ENCODE data around the gene TMEM161A.
A peak's percentile ranks its signal among the peaks of the same experiment; 100 is the strongest.
"Not testable (repeated sequence)": the region's sequence is repeated elsewhere in the genome, so short reads cannot be mapped to it uniquely, and the experiment has no call there.

The TMEM161A gene

DNA sequence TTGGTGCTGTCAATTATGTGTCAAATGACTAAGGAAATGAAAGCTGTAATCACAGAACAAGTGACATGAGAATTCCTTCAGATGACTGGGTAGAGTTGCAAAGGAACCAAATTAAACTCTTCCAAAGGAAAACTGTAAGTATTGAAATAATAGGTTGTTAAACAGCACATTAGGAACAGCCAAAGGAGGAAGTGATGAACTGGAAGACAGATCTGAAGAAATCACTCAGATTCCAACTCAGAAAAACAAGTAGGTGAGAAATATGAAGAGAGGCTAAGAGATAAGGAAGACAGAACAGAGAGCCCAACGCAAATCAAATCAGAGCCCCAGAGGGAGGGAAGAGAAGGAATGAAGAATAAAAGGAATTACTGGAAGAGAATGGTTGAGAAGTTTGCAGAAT is 15.4 kb downstream of the TMEM161A start:
- no peak for DNase-seq (ENCODE audit: low read depth in 2 of 2)

DNA sequence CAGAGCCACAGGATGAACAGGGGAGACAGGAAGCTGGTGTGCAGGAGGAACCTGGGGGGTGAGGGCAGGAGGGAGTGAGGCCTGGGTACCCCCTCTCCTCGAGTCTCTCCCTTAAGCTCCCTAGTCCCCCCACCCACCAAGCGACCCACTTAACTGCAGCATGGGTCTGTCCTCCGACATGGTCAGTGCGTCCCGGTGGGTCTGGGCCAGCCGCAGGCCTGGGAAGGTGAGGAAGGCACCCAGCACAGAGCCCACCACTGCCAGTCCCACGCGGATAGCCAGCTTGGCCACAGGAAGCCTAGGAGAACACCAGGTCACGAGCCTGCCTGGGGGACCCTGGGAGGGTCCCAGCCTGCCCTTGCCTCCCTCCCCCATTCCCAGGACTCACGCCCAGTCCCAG is 16.9 kb downstream of the TMEM161A start:
- DNase-seq (ENCODE audit: low read depth in 2 of 2) = no peak

DNA sequence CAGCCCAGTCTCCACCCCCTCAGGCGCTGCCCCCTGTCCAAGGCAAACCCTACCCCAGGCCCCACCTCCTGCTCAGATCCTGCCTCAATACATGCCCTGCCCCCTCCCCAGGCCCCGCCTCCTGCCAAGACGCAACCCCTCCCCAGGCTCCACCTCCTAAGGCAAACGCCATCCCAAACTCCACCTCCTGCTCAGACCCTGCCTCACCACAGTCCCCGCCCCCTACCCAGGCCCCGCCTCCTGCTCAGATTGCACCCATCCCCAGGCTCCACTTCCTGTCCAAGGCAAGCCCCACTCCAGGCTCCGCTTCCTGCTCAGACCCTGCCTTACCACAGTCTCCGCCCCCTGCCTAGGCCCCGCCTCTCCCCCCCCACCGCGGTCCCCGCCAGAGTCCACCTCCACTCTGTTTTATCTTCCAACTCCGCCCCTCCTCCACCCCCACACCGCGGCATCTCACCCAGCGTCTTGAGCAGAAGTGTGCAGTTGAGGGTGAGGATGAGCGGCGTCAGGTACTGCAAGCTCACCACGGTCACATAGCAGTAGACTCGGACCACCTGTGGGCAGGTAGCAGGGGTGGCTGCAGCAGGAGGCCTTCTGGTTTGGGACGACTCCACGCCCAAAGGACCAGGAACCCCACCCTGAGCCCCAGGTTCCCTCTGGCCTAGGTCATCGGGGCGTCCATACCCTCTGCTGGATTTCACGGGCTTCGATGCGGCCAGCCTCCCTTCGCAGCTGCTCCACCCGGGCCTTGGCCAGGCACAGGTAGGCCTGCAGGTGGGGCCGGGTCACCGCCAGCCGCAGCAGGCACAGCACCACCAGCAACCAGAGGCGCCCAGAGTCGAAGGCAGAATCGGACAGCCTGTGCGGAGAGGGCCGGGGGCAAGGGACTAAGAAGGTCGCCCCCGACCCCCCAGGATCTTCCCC is 17.7 kb downstream of the TMEM161A start:
- no peak for DNase-seq (ENCODE audit: low read depth in 2 of 2)

DNA sequence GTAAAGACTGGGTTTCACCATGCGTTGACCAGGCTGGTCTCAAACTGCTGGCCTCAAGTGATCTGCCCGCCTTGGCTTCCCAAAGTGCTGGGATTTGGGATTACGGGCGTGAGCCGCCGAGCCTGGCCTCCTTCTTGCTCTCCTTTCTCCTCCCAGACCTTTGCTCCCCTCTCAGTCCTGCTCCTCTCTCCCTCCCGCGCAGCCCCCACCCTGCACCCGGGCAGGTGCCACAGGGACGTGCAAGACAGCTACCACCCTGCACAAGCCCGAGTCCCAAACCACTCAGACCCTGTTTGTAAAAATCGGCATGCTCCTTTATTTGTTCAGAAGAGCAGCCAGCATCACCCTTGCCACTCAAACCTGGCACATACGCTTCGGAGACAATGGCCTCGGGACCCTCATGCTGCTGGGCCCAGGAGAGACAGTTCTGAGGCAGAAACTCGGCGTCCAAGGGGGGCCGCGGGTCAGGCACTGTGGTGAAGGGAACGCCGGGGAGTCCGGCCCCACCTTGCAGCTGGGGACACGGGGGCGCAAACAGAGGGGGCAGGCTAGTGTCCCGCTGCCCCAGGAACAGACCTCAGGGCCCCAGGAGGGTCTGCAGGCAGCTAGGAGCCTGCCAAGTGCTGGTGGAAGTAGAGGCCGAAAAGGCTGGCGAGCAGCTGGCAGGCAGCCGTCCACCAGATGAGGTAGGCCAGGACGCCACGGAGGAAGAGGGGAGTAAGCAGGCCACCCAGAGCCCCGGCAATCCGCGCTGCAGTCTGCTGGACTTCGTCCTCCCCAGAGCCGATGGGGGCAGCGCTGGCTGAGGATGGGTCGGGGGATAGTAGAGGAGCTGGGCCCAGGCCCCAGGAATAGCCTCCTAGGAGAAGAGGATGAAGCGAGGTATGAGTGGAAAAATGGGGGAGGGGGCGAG is 18.7 kb downstream of the TMEM161A start:
- DNase-seq (ENCODE audit: low read depth in 2 of 2) = no peak

DNA sequence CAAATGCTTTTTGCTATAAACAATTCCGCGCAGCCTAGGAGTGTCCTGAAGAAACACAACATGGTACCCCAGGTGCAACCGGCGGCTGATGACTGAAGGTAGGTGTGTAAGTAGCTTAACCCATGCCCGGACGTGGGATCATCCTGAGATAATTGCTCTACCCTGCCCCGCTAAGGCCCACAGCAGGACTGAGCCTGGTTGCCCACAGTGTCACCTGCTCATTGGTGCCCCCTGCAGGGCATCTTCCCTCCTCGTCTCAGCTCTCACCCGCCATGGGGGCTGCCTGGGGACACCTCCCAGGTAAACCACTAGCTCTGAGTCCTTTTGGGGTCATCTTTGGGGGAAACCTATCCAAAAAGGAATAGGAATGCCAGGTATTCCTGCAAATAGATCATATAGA is 22.3 kb downstream of the TMEM161A start:
- peak in 1 of 2 donors; percentile 25 for DNase-seq (ENCODE audit: low read depth in 2 of 2)

DNA sequence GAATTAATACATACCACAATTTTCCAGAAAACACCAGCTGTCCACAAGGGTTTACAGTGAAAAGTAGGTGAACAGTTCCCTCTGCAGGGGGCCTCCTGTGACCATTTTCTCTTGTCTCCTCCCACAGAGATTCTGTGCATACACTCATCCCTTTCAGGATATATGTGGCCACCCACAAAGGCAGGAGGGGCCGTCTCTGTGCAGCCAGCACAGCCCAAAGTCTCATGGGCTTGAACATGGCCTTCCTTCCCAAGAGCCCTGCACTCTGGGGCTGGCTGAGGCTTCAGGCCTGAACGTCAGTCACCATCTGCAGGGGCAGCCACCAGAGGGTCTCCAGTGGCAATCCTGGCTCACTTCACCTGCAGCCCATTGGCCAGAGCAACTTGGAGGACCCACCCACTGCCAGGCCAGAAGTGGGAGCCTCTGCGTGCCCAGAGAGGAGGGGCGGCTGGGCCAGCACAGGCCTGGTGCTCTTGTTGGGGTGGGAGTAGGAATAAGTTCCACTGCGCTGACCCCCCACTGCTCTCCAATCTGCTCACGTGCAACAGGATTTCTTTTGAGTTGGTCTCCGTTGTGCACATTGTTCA is 25.1 kb downstream of the TMEM161A start:
- no peak for DNase-seq (ENCODE audit: low read depth in 2 of 2)

DNA sequence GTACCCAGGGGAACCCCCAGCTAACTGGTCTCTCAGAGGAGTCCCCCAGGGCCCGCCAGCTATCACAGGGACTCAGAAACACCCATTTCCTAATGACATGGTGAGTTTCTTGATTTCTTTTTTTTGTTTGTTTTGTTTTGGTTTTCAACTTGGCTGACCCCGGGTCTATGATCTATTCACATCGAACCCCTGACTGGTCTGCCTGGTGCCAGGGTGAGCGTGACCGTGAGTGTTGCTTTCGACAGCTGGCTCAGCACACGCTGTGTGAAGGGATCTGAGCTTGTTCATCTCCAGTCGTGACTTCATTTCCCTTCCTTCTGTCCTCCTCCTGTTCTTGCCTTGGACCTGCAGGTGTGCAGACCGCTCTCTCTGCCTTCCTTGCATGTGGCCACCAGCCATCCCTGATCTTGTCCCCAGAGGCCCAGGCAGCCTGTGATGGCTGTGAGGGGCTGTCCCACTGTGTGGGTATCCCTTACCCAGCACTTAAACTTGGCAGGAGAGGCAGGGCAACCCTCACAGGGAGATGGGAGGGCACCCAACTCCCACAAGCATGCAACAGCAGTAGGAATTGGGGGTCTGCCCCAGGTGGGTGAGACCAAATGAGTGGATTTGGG is 26.2 kb downstream of the TMEM161A start:
- DNase-seq (ENCODE audit: low read depth in 2 of 2) = no peak

DNA sequence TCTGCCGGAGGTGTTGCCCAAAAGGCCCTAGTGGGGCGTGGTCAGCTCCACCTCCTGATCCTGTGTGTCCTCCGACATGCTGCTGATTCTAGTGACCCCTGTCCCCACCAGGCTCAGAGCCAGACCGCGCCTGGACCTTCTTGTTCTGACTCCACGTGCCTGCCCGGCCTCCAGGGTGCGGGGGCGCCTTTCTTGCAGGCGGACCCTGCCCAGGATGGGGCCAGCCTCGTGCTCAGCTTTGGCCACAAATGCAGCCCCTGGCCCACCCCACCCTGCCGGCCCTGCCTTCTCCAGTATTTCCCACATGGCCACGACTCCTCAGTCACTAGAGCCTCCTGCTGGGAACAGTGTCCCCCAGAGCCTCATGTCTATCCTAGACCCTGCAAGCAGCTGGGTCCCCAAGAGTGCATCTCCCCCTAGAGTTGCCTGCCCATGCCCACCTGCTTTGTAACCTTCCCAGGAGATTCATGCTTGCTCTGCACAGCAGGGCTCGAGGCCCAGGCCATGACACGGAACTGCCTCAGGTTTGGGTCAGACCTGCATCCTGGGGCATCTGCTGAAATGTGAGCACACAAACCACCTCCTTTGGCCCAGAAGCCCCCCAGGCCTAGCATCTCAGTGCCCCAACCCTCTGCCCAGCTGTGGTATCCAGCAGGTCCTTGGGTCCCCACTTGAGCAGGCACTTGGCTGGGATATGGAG is 27.0 kb downstream of the TMEM161A start:
- no peak for DNase-seq (ENCODE audit: low read depth in 2 of 2)

DNA sequence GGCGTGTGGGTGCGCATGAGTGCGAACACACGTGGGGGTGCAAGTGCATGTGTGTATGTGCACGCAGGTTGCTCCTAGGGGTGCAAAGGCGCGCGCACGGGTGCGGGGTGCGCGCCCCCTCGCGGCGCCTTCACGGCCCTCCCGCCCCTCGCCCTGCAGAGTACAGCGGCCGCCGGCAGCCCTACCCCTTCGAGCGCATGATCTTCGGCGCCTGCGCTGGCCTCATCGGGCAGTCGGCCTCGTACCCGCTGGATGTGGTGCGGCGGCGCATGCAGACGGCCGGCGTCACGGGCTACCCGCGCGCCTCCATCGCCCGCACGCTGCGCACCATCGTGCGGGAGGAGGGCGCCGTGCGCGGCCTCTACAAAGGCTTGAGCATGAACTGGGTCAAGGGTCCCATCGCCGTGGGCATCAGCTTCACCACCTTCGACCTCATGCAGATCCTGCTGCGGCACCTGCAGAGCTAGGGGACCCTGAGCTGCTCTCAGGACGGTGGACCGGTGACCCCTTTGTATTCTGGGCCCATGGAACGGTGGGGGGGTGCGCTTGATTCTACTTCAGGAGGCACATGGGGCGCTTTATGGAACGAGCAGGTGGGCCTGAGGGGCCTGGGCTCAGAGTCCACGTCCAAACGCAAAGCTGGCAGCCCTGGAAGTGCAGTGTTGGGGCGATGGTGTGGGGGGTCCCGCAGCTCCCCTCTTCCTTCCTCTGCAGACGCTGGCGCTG is 27.7 kb downstream of the TMEM161A start:
- no peak for DNase-seq (ENCODE audit: low read depth in 2 of 2)

DNA sequence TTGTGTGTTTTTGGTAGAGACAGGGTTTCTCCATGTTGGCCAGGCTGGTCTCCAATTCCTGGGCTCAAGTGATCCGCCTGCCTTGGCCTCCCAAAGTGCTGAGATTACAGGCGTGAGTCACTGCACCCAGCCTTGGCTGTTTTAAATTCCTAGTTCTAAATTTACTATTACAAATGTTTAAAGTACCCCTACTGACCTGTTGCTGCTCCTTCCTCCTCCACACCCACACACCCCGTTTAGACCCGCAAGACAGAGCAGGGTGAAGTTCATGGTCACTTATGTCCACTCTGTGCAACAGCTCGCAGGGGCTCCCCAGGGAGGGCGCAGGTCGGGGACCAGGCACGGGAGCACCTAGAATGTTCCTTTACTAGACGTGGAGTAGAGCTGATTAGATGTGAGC is 28.7 kb downstream of the TMEM161A start:
- DNase-seq (ENCODE audit: low read depth in 2 of 2) = no peak

DNA sequence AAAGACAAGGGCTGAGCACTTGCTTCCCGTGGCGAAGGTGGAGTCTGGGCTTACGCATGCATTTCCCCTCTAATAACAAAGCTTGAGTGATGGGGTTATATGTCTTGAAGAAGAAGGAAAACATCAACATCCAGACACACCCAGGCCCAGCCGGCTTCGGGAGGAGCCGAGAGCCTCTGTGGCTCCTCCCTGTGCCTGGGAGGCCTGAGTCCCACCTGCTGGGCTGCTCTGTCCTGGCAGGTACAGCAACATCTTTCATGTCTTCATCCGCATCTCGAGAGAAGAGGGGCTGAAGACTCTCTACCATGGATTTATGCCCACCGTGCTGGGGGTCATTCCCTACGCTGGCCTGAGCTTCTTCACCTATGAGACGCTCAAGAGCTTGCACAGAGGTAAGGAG is 30.6 kb downstream of the TMEM161A start:
- no peak for DNase-seq (ENCODE audit: low read depth in 2 of 2)

DNA sequence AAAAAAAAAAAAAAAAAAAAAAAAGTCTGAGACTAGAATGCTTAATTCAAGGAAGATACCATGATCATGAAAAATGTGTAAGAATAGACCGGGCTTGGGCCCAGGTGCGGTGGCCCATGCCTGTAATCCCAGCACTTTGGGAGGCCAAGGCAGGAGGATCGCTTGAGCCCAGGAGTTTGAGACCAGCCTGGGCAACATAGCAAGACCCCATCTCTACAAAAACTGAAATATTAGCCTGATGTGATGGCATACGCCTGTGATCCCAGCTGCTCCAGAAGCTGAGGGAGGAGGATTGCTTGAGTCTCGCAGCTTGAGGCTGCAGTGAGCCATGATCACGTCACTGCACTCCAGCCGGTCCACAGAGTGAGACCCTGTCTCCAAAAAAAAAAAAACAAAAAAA is 31.3 kb downstream of the TMEM161A start:
- DNase-seq (ENCODE audit: low read depth in 2 of 2) = not testable (repeated sequence)

DNA sequence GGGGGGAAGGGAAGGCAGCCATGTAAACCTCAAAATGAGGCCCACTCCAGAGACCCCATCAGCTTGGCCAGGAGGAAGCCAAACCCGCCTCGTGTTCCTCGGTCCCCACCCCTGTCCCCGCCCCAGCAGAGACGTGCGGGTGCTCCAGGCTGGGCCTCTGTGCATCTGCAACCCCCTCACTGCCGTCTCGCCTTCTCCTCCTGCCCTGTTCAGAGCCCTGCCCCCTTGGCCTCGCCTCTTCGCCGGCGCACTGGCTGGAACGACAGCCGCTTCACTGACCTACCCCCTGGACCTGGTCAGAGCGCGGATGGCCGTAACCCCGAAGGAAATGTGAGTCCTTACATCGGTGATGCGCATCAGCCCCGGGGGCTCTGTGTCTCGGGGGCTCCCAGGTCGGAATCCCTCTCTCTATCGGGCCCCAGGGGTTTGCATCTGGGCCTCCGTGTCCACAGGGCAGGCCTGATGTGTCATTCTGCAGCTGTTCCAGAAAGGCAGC is 32.2 kb downstream of the TMEM161A start:
- no peak for DNase-seq (ENCODE audit: low read depth in 2 of 2)

DNA sequence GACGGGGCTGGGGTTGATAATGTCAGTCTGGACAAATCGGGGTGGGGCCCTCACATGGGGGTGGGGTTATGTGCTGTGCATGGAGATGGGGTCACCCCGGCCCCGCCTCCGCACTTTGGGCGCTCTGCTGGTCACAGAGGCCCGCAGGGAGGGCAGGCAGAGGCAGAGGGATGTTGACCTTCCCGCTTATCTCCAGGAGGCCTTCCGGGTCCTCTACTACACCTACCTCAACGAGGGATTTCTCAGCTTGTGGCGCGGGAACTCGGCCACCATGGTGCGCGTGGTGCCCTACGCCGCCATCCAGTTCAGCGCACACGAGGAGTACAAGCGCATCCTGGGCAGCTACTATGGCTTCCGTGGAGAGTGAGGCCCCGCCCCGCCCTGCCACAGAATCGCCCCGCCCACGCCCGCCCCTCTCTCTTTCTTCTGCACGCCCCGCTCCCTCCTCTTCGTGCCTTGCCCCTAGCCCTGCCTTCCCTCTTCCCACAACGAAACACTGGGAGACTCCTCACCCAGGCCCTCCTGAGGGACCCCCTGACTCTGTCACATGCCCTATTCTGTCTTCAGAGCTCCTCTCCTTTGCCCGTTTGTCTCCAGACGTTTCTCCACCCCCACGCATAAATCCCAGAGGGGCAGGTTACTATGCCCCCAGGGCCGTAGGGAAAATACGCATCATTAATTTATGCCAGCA is 32.8 kb downstream of the TMEM161A start:
- no peak for DNase-seq (ENCODE audit: low read depth in 2 of 2)

DNA sequence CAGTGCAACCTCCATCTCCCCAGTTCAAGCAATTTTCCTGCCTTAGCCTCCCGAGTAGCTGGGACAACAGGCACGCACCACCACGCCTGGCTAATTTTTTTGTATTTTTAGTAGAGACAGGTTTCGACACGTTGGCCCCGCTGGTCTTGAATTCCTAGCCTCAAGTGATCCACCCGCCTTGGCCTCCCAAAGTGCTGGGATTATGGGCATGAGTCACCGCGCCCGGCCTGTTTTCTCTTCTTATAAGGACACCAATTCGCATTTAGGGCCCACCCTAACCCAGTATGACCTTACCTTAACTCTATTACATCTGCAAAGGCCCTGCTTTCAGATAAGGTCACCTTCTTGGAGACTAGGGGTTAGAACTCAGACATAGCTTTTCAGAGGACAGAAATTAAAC is 35.1 kb downstream of the TMEM161A start:
- no peak for DNase-seq (ENCODE audit: low read depth in 2 of 2)

DNA sequence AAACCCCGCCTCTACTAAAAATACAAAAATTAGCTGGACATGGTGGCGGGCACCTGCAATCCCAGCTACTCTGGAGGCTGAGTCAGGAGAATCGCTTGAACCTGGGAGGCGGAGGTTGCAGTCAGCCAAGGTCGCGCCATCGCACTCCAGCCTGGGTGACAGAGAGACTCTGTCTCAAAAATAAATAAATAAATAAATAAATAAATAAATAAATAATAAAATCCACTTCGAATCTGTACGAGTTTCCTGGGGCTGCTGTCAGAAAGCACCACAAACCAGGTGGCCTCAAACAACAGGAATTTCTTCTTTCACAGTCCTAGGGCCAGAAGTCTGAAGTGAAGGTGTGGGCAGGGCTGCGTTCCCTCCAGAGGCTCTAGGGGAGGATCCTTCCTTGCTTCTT is 35.7 kb downstream of the TMEM161A start:
- DNase-seq (ENCODE audit: low read depth in 2 of 2) = not testable (repeated sequence)

DNA sequence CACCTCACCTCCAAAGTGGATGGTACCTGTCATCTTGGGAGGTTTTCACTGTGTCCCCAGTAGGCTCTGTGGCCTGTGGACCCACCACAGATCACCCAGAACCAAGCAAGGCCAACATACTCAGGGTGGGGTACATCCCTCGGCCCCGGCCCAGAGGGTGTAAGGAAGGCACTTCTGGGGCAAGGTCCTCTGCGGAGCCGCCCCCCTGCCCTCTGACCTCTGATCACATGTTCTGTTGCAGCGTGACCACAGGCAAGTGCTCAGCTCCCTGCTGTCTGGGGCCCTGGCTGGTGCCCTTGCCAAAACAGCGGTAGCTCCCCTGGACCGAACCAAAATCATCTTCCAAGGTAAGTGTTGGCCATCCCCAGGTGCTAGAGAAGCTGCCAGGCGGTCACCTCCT is 36.7 kb downstream of the TMEM161A start:
- no peak for DNase-seq (ENCODE audit: low read depth in 2 of 2)

DNA sequence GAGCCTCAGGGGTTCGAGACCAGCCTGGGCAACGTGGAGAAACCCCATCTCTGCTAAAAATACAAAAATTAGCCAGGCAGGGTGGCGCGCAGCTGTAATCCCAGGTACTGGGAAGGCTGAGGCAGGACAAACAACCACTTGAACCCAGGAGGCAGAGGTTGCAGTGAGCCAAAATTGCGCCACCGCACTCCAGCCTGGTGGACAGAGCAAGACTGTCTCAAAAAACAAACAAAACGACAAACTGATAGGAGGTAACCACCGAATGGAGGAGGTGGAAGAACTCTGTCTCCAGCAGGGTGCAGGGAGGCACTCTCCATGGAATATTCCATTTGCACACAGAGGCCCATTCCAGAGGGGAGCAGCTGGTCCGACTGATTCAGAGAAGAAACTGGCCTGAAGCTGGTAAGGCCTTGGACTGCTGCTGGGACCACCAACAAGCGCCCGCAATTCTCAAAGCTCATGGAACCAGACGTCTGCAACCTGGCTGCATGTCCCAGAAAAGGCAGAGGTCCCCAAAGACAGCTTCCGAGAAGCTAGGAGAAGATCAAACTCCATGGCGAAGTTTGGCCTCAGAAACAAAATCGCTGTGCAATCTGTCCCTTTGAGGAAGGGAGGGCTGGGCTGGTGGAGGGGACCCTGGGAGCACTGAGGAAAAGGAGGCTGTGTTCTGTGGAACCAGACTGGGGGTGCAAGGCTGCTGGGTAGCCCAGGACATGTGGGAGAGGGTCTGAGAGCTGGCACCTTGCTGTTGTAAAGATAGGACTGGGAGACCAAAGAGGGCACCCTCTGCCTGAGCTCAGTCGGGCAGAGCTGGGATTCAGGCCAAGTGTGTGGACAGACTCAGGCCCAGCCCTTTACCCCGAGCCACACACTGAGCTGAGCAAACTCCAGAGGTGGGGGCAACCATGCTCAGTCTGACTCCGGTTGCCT is 39.3 kb downstream of the TMEM161A start:
- no peak for DNase-seq (ENCODE audit: low read depth in 2 of 2)

Data from stimulated activated CD4-positive, alpha-beta T cell treated with anti-CD3 and anti-CD28 coated beads, Interleukin-1b, Interleukin-23, amount 100 ng/mL, for 1 hour (primary cell).